ENCODE results near the gene MYH7B.

The MYH7B gene

GRCh38 chr20:34946661-34947060 lies 9.0 kb upstream of the MYH7B start:
- FAIRE-seq: no peak
- TF ChIP-seq POLR2A (IDR thresholded peaks at IDR 0.05; ENCODE audit: low read depth, low read length) (no peak), POLR2AphosphoS5 (IDR thresholded peaks at IDR 0.05; ENCODE audit: low read depth, low read length) (no peak), TAF1 (IDR thresholded peaks at IDR 0.05; ENCODE audit: borderline replicate concordance, low read depth, low read length) (no peak)

GRCh38 chr20:34947336-34947735 lies 8.3 kb upstream of the MYH7B start:
- FAIRE-seq: no peak
- DNase-seq (ENCODE audit: insufficient read length): no peak
- TF ChIP-seq POLR2AphosphoS5 (IDR thresholded peaks at IDR 0.05; ENCODE audit: low read depth, low read length) (no peak), TAF1 (IDR thresholded peaks at IDR 0.05; ENCODE audit: borderline replicate concordance, low read depth, low read length) (no peak), POLR2A (IDR thresholded peaks at IDR 0.05; ENCODE audit: low read depth, low read length) (no peak)

More at GRCh38 chr20:34946661-34947060, 9.0 kb upstream of the MYH7B start:
- DNase-seq (ENCODE audit: insufficient read length): no peak

GRCh38 chr20:34948030-34948429 lies 7.6 kb upstream of the MYH7B start:
- no peak for TF ChIP-seq POLR2AphosphoS5 (IDR thresholded peaks at IDR 0.05; ENCODE audit: low read depth, low read length)
- FAIRE-seq (no peak), DNase-seq (ENCODE audit: insufficient read length) (no peak)

GRCh38 chr20:34949120-34949519 lies 6.5 kb upstream of the MYH7B start:
- no peak for TF ChIP-seq TAF1 (IDR thresholded peaks at IDR 0.05; ENCODE audit: borderline replicate concordance, low read depth, low read length)
- TF ChIP-seq POLR2AphosphoS5 (IDR thresholded peaks at IDR 0.05; ENCODE audit: low read depth, low read length): no peak
- TF ChIP-seq POLR2A (IDR thresholded peaks at IDR 0.05; ENCODE audit: low read depth, low read length): no peak
- no peak for DNase-seq (ENCODE audit: insufficient read length)

GRCh38 chr20:34951252-34951651 lies 4.4 kb upstream of the MYH7B start:
- no peak for FAIRE-seq
- DNase-seq (ENCODE audit: insufficient read length): no peak
- TF ChIP-seq POLR2A (IDR thresholded peaks at IDR 0.05; ENCODE audit: low read depth, low read length): no peak
- no peak for TF ChIP-seq POLR2AphosphoS5 (IDR thresholded peaks at IDR 0.05; ENCODE audit: low read depth, low read length)

More at GRCh38 chr20:34949120-34949519, 6.5 kb upstream of the MYH7B start:
- no peak for FAIRE-seq

- no peak for TF ChIP-seq POLR2AphosphoS5 (IDR thresholded peaks at IDR 0.05; ENCODE audit: low read depth, low read length)
- TF ChIP-seq TAF1 (IDR thresholded peaks at IDR 0.05; ENCODE audit: borderline replicate concordance, low read depth, low read length): no peak
- no peak for TF ChIP-seq POLR2A (IDR thresholded peaks at IDR 0.05; ENCODE audit: low read depth, low read length)
- DNase-seq (ENCODE audit: insufficient read length) (no peak), FAIRE-seq (no peak)
Measured at GRCh38 chr20:34951652-34952051, 4.0 kb upstream of the MYH7B start.

GRCh38 chr20:34952671-34953070 lies 3.0 kb upstream of the MYH7B start:
- TF ChIP-seq POLR2AphosphoS5 (IDR thresholded peaks at IDR 0.05; ENCODE audit: low read depth, low read length) (no peak), TAF1 (IDR thresholded peaks at IDR 0.05; ENCODE audit: borderline replicate concordance, low read depth, low read length) (no peak), POLR2A (IDR thresholded peaks at IDR 0.05; ENCODE audit: low read depth, low read length) (no peak)

GRCh38 chr20:34953960-34954359 lies 1.7 kb upstream of the MYH7B start:
- no peak for FAIRE-seq
- no peak for DNase-seq (ENCODE audit: insufficient read length)
- TF ChIP-seq POLR2AphosphoS5 (IDR thresholded peaks at IDR 0.05; ENCODE audit: low read depth, low read length): no peak
- no peak for TF ChIP-seq TAF1 (IDR thresholded peaks at IDR 0.05; ENCODE audit: borderline replicate concordance, low read depth, low read length)
- no peak for TF ChIP-seq POLR2A (IDR thresholded peaks at IDR 0.05; ENCODE audit: low read depth, low read length)

More at GRCh38 chr20:34952671-34953070, 3.0 kb upstream of the MYH7B start:
- DNase-seq (ENCODE audit: insufficient read length): no peak
- FAIRE-seq: no peak

- no peak for TF ChIP-seq POLR2A (IDR thresholded peaks at IDR 0.05; ENCODE audit: low read depth, low read length)
- no peak for TF ChIP-seq TAF1 (IDR thresholded peaks at IDR 0.05; ENCODE audit: borderline replicate concordance, low read depth, low read length)
- no peak for TF ChIP-seq POLR2AphosphoS5 (IDR thresholded peaks at IDR 0.05; ENCODE audit: low read depth, low read length)
- FAIRE-seq (no peak), DNase-seq (ENCODE audit: insufficient read length) (no peak)
Measured at GRCh38 chr20:34954904-34955230, 801 bp upstream of the MYH7B start.

GRCh38 chr20:34956041-34956458 lies 382 bp downstream of the MYH7B start:
- FAIRE-seq: no peak
- no peak for DNase-seq (ENCODE audit: insufficient read length)
- TF ChIP-seq POLR2A (IDR thresholded peaks at IDR 0.05; ENCODE audit: low read depth, low read length) (no peak), TAF1 (IDR thresholded peaks at IDR 0.05; ENCODE audit: borderline replicate concordance, low read depth, low read length) (no peak)

- FAIRE-seq (no peak), DNase-seq (ENCODE audit: insufficient read length) (no peak)
- no peak for TF ChIP-seq POLR2AphosphoS5 (IDR thresholded peaks at IDR 0.05; ENCODE audit: low read depth, low read length)
- TF ChIP-seq POLR2A (IDR thresholded peaks at IDR 0.05; ENCODE audit: low read depth, low read length): no peak
- no peak for TF ChIP-seq TAF1 (IDR thresholded peaks at IDR 0.05; ENCODE audit: borderline replicate concordance, low read depth, low read length)
Measured at GRCh38 chr20:34956751-34957472, 1.2 kb downstream of the MYH7B start.

GRCh38 chr20:34964486-34964885 lies 8.8 kb downstream of the MYH7B start:
- TF ChIP-seq POLR2A (IDR thresholded peaks at IDR 0.05; ENCODE audit: low read depth, low read length) (no peak), POLR2AphosphoS5 (IDR thresholded peaks at IDR 0.05; ENCODE audit: low read depth, low read length) (no peak), TAF1 (IDR thresholded peaks at IDR 0.05; ENCODE audit: borderline replicate concordance, low read depth, low read length) (no peak)
- FAIRE-seq: no peak

GRCh38 chr20:34965051-34965450 lies 9.4 kb downstream of the MYH7B start:
- FAIRE-seq (no peak), DNase-seq (ENCODE audit: insufficient read length) (no peak)
- TF ChIP-seq TAF1 (IDR thresholded peaks at IDR 0.05; ENCODE audit: borderline replicate concordance, low read depth, low read length): no peak
- TF ChIP-seq POLR2AphosphoS5 (IDR thresholded peaks at IDR 0.05; ENCODE audit: low read depth, low read length): no peak
- TF ChIP-seq POLR2A (IDR thresholded peaks at IDR 0.05; ENCODE audit: low read depth, low read length): no peak

More at GRCh38 chr20:34964486-34964885, 8.8 kb downstream of the MYH7B start:
- no peak for DNase-seq (ENCODE audit: insufficient read length)
